CD8-positive, alpha-beta memory T cell (primary cell): ENCODE results near the gene BCAR3. TPM values are rescaled to one million over a fixed set of nuclear protein-coding genes. Genes with fewer than 3 reads are reported as not detected.

Experiments used
- CTCF ChIA-PET: fragments of 350-600 bp; sonication (Branson Sonifier 250); formaldehyde crosslinking; loops from one replicate; lab custom pipeline; 2021; ENCODE audit warnings: antibody characterized with exemption; lab: Charles Lee
- POLR2A ChIA-PET: fragments of 350-600 bp; sonication (Branson Sonifier 250); formaldehyde crosslinking; loops from one replicate; lab custom pipeline; 2021; ENCODE audit warnings: antibody characterized with exemption; lab: Charles Lee
- DNase-seq, 5 donors: peaks; one replicate each; pipeline versions ENCODE4 v3.0.0 to v3.0.0-alpha.2; 2020 to 2022; ENCODE audit warnings: mixed read lengths in 1 of 5
- H3K27ac ChIP-seq: one replicate; pipeline ENCODE4 v1.7.0; 2013; ENCODE audit warnings: low read depth, mild to moderate bottlenecking, low read length, moderate library complexity
- H3K27me3 ChIP-seq: 2 replicates; pipeline ENCODE4 v1.7.0; 2013; ENCODE audit warnings: low read length, mild to moderate bottlenecking; ENCODE audit not compliant: insufficient read depth, poor library complexity, severe bottlenecking
- H3K36me3 ChIP-seq: 2 replicates; pipeline ENCODE4 v1.7.0; 2013; ENCODE audit warnings: mild to moderate bottlenecking, low read length, moderate library complexity; ENCODE audit not compliant: insufficient read depth
- H3K4me1 ChIP-seq: 2 replicates; pipeline ENCODE4 v1.7.0; 2013; ENCODE audit warnings: mild to moderate bottlenecking, low read length, moderate library complexity; ENCODE audit not compliant: insufficient read depth
- H3K4me3 ChIP-seq: 2 replicates; pipeline ENCODE4 v1.7.0; 2013; ENCODE audit warnings: mild to moderate bottlenecking, low read length
- H3K9me3 ChIP-seq: 2 replicates; pipeline ENCODE4 v1.7.0; 2013; ENCODE audit warnings: mild to moderate bottlenecking, low read length
- H3K27ac Mint-ChIP-seq, 8 donors: one replicate each; pipeline ENCODE4 v1.8.0; 2020 to 2021; ENCODE audit warnings: mixed read lengths in 8 of 8, mild to moderate bottlenecking in 6 of 8, inconsistent platforms in 3 of 8, moderate library complexity in 3 of 8
- H3K27me3 Mint-ChIP-seq, 2 donors: one replicate each; pipeline ENCODE4 v1.8.0; 2020 to 2021; ENCODE audit warnings: mixed read lengths in 2 of 2, mild to moderate bottlenecking in 1 of 2, moderate library complexity in 1 of 2
- H3K36me3 Mint-ChIP-seq, 3 donors: one replicate each; pipeline ENCODE4 v1.8.0; 2020 to 2021; ENCODE audit warnings: mixed read lengths in 3 of 3, inconsistent platforms in 1 of 3, mild to moderate bottlenecking in 1 of 3
- H3K4me1 Mint-ChIP-seq, 3 donors: one replicate each; pipeline ENCODE4 v1.8.0; 2020 to 2021; ENCODE audit warnings: mixed read lengths in 3 of 3, inconsistent platforms in 1 of 3, mild to moderate bottlenecking in 1 of 3
- H3K4me3 Mint-ChIP-seq, 7 donors: one replicate each; pipeline ENCODE4 v1.8.0; 2020 to 2021; ENCODE audit warnings: mixed read lengths in 7 of 7, mild to moderate bottlenecking in 6 of 7, moderate library complexity in 4 of 7, inconsistent platforms in 2 of 7
- H3K9me3 Mint-ChIP-seq, 5 donors: one replicate each; pipeline ENCODE4 v1.8.0; 2020 to 2022; ENCODE audit warnings: mixed read lengths in 5 of 5, mild to moderate bottlenecking in 3 of 5, moderate library complexity in 2 of 5, inconsistent platforms in 1 of 5
- polyA plus RNA-seq: library from polyadenylated mRNA; unstranded; fragments of 300-500 nt; fragmentation: Illumina TruSeq; gene quantifications from one replicate; pipeline ENCODE4 v1.2.3, GENCODE V29; 2021
- total RNA-seq, 2 experiments: library from RNA; stranded (reverse); gene quantifications; one replicate each; pipeline ENCODE4 v1.2.3, GENCODE V29; 2021

BCAR3 gene
- total and polyA plus RNA-seq, 3 experiments from 2014 or later, result 0.32 to 0.77 (median 0.62) TPM

DNA sequence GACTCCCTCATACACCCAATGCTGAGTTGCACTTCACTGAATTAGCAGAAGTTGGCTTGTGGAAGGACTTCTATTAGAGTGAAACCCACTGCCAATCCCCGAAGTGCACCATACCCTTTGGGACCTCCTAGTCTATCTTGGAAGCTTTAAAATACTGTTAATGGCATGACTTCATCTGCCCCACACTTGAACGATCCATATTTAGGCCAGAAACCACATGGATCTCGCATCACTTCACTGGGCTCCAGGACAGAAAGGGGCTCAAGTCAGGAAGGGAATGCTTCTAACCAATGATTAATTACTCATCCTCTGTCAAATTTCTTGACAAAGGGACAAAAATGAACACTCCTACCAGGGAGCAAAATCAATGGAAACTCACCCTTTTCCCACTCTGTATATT is 69.1 kb downstream of the BCAR3 start:
- no peak for DNase-seq
- no peak overlapping the region for H3K4me3 ChIP-seq
- no peak overlapping the region for H3K27ac ChIP-seq
- no peak overlapping the region for H3K4me3 Mint-ChIP-seq
- H3K27me3 Mint-ChIP-seq, result no peaks in the 10 kb centered on the region
- no peaks in the 10 kb centered on the region for H3K36me3 Mint-ChIP-seq
- H3K4me1 Mint-ChIP-seq, result peaks cover 15 to 25% (median 23%) of the 10 kb centered on the region in 3 donors
- H3K27me3 ChIP-seq, result no peaks in the 10 kb centered on the region
- no peaks in the 10 kb centered on the region for H3K9me3 ChIP-seq
- CTCF ChIA-PET, result no interaction called here
- no peaks in the 10 kb centered on the region for H3K36me3 ChIP-seq
- no peak overlapping the region for H3K27ac Mint-ChIP-seq
- peaks cover 8% of the 10 kb centered on the region for H3K4me1 ChIP-seq
- H3K9me3 Mint-ChIP-seq, result no peaks in the 10 kb centered on the region
- POLR2A ChIA-PET, result no interaction called here

DNA sequence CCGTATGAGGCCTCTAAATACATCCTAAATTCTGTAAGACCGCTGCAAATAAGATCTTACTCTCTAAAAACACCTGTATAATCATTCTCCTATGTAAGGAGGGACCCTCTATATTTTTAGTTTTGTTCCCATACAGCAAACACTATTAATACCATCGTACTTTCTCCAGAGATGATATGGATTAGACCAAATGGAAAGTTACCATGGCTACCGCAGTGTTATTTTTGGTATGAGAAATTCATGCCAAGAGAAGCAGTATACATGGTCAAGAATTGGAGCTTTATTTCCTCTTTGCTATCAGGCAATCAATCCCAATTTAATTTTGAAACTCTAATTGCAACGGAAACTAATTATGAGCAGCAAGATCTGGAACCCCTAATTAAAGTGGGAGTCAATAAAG is 70.0 kb downstream of the BCAR3 start:
- POLR2A ChIA-PET, result no interaction called here

DNA sequence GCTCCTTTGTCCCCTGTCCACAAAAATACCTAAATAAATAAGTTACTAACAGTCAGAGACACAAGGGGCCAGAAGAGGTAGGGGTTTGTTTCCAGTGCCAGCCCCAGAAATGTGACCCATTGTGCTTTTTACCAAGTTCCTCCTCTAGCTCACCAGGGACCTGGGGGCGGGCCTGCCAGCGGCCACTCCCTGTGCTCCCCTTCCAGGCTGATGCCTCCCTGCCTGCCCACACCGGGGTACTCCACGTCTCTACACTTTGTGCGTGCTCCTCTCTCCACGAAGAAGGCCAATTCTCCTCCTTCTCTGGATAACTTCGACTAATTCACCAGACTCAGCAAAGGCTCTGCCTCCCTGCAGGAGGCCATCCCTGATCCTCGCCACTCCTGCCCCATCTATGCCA is 72.1 kb downstream of the BCAR3 start:
- H3K27me3 Mint-ChIP-seq, result peaks cover 0 to 14% of the 10 kb centered on the region in 2 donors
- no peak overlapping the region for H3K4me3 Mint-ChIP-seq
- no peaks in the 10 kb centered on the region for H3K36me3 Mint-ChIP-seq
- ChIA-PET POLR2A (no interaction called here), CTCF (no interaction called here)
- H3K4me3 ChIP-seq, result no peak overlapping the region
- no peaks in the 10 kb centered on the region for H3K4me1 ChIP-seq
- no peak overlapping the region for H3K27ac ChIP-seq
- peaks cover under 1 to 3% (median under 1%) of the 10 kb centered on the region in 3 donors for H3K4me1 Mint-ChIP-seq
- no peaks in the 10 kb centered on the region for H3K9me3 ChIP-seq
- H3K27me3 ChIP-seq, result peaks cover 9% of the 10 kb centered on the region
- no peak overlapping the region for H3K27ac Mint-ChIP-seq
- H3K9me3 Mint-ChIP-seq, result no peaks in the 10 kb centered on the region
- DNase-seq, result no peak
- H3K36me3 ChIP-seq, result no peaks in the 10 kb centered on the region

More for the DNA sequence above, 70.0 kb downstream of the BCAR3 start:
- Mint-ChIP-seq H3K36me3 (no peaks in the 10 kb centered on the region), H3K4me1 (peaks cover 15 to 24% (median 22%) of the 10 kb centered on the region in 3 donors), H3K9me3 (no peaks in the 10 kb centered on the region), H3K27ac (no peak overlapping the region), H3K27me3 (peaks cover 0 to under 1% of the 10 kb centered on the region in 2 donors), H3K4me3 (no peak overlapping the region)
- CTCF ChIA-PET, result no interaction called here
- no peaks in the 10 kb centered on the region for H3K9me3 ChIP-seq
- H3K36me3 ChIP-seq, result no peaks in the 10 kb centered on the region
- H3K27me3 ChIP-seq, result no peaks in the 10 kb centered on the region
- no peak overlapping the region for H3K27ac ChIP-seq
- H3K4me3 ChIP-seq, result no peak overlapping the region
- DNase-seq, result no peak
- H3K4me1 ChIP-seq, result peaks cover 8% of the 10 kb centered on the region

DNA sequence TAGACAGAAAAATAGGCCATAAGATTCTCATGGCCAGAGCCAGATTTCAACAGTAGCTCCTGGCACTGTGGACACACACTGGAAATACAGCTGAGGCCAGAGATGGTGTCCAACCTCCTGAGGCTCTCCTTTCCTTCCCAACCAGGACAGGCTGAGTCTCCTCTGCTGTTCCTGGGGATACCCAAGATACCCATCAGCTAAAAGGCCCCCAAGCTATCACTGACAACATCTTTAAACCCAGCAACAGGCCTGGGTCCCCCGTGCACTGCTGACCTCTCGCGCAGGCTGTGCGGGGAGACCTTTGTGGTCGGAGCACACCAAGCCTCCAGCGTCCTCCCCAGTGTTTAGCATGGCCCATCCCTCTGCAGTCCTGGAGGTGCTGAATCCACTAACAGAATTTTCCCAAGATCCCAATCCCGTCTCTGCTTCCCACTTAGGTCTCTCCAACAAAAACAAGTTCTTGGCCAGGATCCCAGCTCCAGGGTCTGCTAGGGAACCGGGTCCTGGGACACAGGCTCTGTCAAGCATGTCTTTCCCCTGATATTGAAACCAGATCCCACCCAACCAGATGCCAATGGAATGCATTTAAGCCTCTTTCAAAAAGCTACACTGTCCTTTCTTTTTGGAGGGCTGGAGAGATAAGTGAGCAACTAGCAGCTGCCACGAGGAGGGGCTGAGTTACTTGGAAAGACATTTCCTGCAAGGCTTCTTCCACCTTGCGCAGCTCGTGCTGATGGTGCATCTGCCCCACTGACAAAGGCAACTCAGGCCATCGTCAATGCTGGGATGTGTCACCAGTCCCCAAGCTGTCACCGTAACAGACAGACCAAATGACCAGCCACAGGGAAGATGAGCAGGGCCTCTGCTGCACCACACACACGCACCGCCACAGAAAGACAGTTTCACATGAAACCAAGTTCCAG is 73.2 kb downstream of the BCAR3 start:
- Histone ChIP-seq H3K36me3 (no peaks in the 10 kb centered on the region), H3K27me3 (peaks cover 10% of the 10 kb centered on the region), H3K4me3 (no peak overlapping the region), H3K27ac (no peak overlapping the region), H3K4me1 (no peaks in the 10 kb centered on the region), H3K9me3 (no peaks in the 10 kb centered on the region)
- no peak overlapping the region for H3K4me3 Mint-ChIP-seq
- H3K4me1 Mint-ChIP-seq, result no peaks in the 10 kb centered on the region
- no peaks in the 10 kb centered on the region for H3K36me3 Mint-ChIP-seq
- CTCF ChIA-PET, result interaction anchor here (1.6 kb wide), 1 partner anchor 237 kb away, joined by 3 read pairs; no protein-coding TSS in a partner anchor
- H3K27me3 Mint-ChIP-seq, result peaks cover 0 to 16% of the 10 kb centered on the region in 2 donors
- POLR2A ChIA-PET, result no interaction called here
- no peaks in the 10 kb centered on the region for H3K9me3 Mint-ChIP-seq
- DNase-seq, result no peak
- H3K27ac Mint-ChIP-seq, result no peak overlapping the region

DNA sequence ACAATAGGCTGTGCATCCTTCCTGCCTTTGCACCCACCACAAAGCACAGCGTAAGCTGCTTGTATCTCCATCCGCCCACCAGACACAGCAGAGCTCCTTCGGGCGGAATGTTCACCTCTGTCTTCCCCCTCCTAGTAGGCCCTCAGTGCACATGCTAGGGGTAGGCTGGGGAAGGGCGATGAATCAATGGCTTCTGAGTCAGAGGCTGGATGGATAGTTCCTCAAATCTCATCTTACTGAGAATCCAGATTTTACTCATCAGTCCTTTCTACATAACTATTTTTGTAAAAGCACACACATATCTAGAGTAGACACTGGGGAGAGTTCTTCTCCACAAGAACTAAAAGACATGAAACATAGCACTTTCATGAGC is 73.8 kb downstream of the BCAR3 start:
- Mint-ChIP-seq H3K4me3 (no peak overlapping the region), H3K36me3 (no peaks in the 10 kb centered on the region), H3K4me1 (no peaks in the 10 kb centered on the region), H3K27me3 (peaks cover 0 to 16% of the 10 kb centered on the region in 2 donors), H3K9me3 (no peaks in the 10 kb centered on the region), H3K27ac (no peak overlapping the region)
- H3K9me3 ChIP-seq, result no peaks in the 10 kb centered on the region
- peaks cover 13% of the 10 kb centered on the region for H3K27me3 ChIP-seq
- no peaks in the 10 kb centered on the region for H3K36me3 ChIP-seq
- H3K4me3 ChIP-seq, result no peak overlapping the region
- DNase-seq, result no peak
- CTCF ChIA-PET, result interaction anchor here (1.6 kb wide), 1 partner anchor 238 kb away, joined by 3 read pairs; no protein-coding TSS in a partner anchor
- H3K4me1 ChIP-seq, result no peaks in the 10 kb centered on the region
- H3K27ac ChIP-seq, result no peak overlapping the region
- POLR2A ChIA-PET, result no interaction called here

DNA sequence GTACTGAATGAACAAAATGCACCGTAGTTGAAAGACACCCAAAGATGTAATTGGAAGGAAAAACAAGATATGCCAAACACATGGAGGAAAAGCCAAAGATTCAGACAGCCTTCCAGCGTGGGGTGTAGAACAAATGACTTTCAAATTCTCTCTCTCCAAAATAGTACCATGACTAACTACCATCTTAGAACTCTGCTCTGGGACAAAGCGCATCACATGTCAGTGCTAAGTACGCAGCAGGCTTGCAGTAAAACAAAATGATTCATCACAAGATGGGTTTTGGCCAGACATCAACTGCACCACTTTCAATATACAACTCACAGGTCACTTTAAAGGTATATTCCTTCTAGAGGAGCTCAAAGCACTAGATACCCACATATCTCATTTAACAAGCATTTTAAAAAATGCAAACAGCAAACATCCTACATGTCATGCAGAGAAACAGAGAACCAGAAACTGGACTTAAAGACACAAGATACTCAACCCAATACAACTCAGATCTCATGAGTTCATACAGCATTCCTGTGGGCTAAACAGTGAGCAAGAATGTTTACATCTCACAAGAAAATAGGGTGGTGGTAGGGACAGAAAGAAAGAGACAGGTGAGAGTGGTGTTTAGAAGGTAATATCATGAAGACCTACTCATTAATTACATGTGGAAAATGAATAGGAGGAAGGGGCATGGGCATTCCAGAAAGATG is 75.7 kb downstream of the BCAR3 start:
- Histone ChIP-seq H3K4me3 (no peak overlapping the region), H3K36me3 (no peaks in the 10 kb centered on the region), H3K9me3 (no peaks in the 10 kb centered on the region), H3K27ac (no peak overlapping the region), H3K27me3 (peaks cover 13% of the 10 kb centered on the region), H3K4me1 (no peaks in the 10 kb centered on the region)
- H3K27ac Mint-ChIP-seq, result no peak overlapping the region
- peaks cover 0 to 3% (median 0%) of the 10 kb centered on the region in 3 donors for H3K36me3 Mint-ChIP-seq
- no peak for DNase-seq
- H3K27me3 Mint-ChIP-seq, result peaks cover 0 to 26% of the 10 kb centered on the region in 2 donors
- H3K4me3 Mint-ChIP-seq, result no peak overlapping the region
- no peaks in the 10 kb centered on the region for H3K9me3 Mint-ChIP-seq
- POLR2A ChIA-PET, result no interaction called here
- no peaks in the 10 kb centered on the region for H3K4me1 Mint-ChIP-seq
- CTCF ChIA-PET, result interaction anchor here (0.6 kb wide), 1 partner anchor 225 kb away, joined by 3 read pairs; no protein-coding TSS in a partner anchor

DNA sequence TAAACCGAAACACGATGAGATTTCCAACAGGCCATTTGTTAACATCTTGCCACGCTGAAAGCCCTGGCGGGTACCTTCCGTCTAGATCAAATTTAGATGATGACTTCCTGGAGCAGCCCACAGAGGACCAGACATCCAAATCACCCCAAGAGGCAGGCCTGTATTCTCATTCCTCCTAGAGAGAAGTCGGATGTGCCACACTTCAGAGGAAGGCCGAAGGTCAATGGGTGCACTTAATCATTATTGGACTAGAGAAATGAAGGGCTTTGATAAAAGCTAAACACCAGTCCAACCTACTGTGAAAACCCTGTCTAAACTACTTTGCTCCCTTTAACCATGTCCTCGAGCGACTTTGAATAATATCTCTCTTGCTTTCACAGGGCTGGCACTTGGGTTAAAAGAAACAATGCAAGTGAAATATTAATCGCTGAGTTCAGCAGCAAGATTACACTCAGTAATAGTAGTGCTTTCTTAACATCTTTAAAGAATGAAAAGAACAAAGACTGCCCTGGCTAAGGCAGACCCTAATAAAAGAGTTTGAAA is 76.5 kb downstream of the BCAR3 start:
- no peaks in the 10 kb centered on the region for H3K4me1 Mint-ChIP-seq

DNA sequence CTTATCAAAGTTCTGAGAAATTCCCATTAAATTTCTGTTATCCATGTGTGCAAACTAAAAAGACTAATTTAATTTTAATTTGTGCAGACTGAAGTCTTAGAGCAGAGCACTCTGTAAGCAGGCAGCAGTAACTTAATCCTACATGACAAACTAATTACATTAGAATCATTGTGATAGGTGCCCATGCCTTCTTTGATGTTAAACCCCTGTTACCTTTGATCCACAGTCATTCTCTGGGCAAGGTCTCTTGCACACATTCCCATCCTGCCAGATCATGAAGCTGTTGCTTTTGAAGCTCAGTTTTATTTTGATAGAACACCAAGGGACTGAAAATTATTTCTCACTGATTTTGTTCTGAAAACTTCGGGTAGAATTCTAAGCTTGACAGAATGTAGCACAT is 77.2 kb downstream of the BCAR3 start:
- Mint-ChIP-seq H3K4me1 (no peaks in the 10 kb centered on the region), H3K27me3 (peaks cover 0 to 26% of the 10 kb centered on the region in 2 donors), H3K36me3 (peaks cover 0 to 3% (median 0%) of the 10 kb centered on the region in 3 donors), H3K27ac (no peak overlapping the region), H3K4me3 (no peak overlapping the region), H3K9me3 (no peaks in the 10 kb centered on the region)
- H3K36me3 ChIP-seq, result no peaks in the 10 kb centered on the region
- H3K27ac ChIP-seq, result no peak overlapping the region
- no peaks in the 10 kb centered on the region for H3K9me3 ChIP-seq
- peaks cover 13% of the 10 kb centered on the region for H3K27me3 ChIP-seq
- H3K4me1 ChIP-seq, result no peaks in the 10 kb centered on the region
- CTCF ChIA-PET, result no interaction called here
- no peak for DNase-seq
- H3K4me3 ChIP-seq, result no peak overlapping the region
- POLR2A ChIA-PET, result no interaction called here

More for the DNA sequence above, 76.5 kb downstream of the BCAR3 start:
- no peaks in the 10 kb centered on the region for H3K9me3 ChIP-seq
- H3K36me3 ChIP-seq, result no peaks in the 10 kb centered on the region
- Mint-ChIP-seq H3K27ac (no peak overlapping the region), H3K36me3 (peaks cover 0 to 3% (median 0%) of the 10 kb centered on the region in 3 donors), H3K27me3 (peaks cover 0 to 26% of the 10 kb centered on the region in 2 donors), H3K4me3 (no peak overlapping the region), H3K9me3 (no peaks in the 10 kb centered on the region)
- DNase-seq, result no peak
- ChIA-PET POLR2A (no interaction called here), CTCF (no interaction called here)
- H3K4me3 ChIP-seq, result no peak overlapping the region
- no peaks in the 10 kb centered on the region for H3K4me1 ChIP-seq
- H3K27me3 ChIP-seq, result peaks cover 13% of the 10 kb centered on the region
- H3K27ac ChIP-seq, result no peak overlapping the region
